IMR-90 (cell line): ENCODE results near the gene TMEM25. TPM values are rescaled to one million over a fixed set of nuclear protein-coding genes. Genes with fewer than 3 reads are reported as not detected.

Experiments used
- ATAC-seq: fragments of 200-7000 bp; cut with Tn5 transposase; 2 replicates; pipeline ENCODE4 v1.9.1; 2020; ENCODE audit warnings: low read depth, mild to moderate bottlenecking, moderate library complexity
- BruUV-seq: library from RNA; stranded (reverse); fragments of 400-500 nt; replicated peaks from 2 replicates; lab custom pipeline; 2021; lab: Mats Ljungman, UMichigan
- CTCF ChIA-PET: fragments of 300-600 bp; formaldehyde crosslinking; extraction: SDS; loops from one replicate; lab custom pipeline; 2021; ENCODE audit warnings: antibody characterized with exemption; lab: Yijun Ruan, JAX
- POLR2A ChIA-PET: fragments of 300-600 bp; sonication (Branson Sonifier 250); formaldehyde crosslinking; loops from one replicate; lab custom pipeline; 2022; ENCODE audit warnings: antibody characterized with exemption; ENCODE audit not compliant: unreplicated experiment; lab: Charles Lee
- DNase-seq: peaks from one replicate; pipeline ENCODE4 v3.0.0; 2013
- H2AFZ ChIP-seq: replicated peaks from 2 replicates; pipeline ENCODE3; 2013; ENCODE audit warnings: low read length, mild to moderate bottlenecking; ENCODE audit not compliant: poor library complexity
- H2AK5ac ChIP-seq: 2 replicates; pipeline ENCODE4 v1.6.1; 2013; ENCODE audit warnings: low read depth, low read length, inconsistent platforms
- H2AK9ac ChIP-seq: replicated peaks from 2 replicates; pipeline ENCODE3; 2013; ENCODE audit warnings: mild to moderate bottlenecking, low read depth, low read length, moderate library complexity; ENCODE audit not compliant: poor library complexity
- H2BK120ac ChIP-seq: 2 replicates; pipeline ENCODE4 v1.6.1; 2013; ENCODE audit warnings: low read depth, low read length, inconsistent platforms
- H2BK15ac ChIP-seq: 3 replicates; pipeline ENCODE4 v1.6.1; 2013; ENCODE audit warnings: low read depth, low read length, inconsistent platforms
- H2BK20ac ChIP-seq: 2 replicates; pipeline ENCODE4 v1.6.1; 2013; ENCODE audit warnings: low read depth, mild to moderate bottlenecking, inconsistent platforms, low read length, moderate library complexity
- H2BK5ac ChIP-seq: 2 replicates; pipeline ENCODE4 v1.6.1; 2013; ENCODE audit warnings: mild to moderate bottlenecking, low read depth, low read length, inconsistent platforms; ENCODE audit not compliant: poor library complexity, severe bottlenecking
- H3K14ac ChIP-seq: replicated peaks from 2 replicates; pipeline ENCODE4 v1.6.1; 2013; ENCODE audit warnings: low read depth, low read length, inconsistent platforms
- H3K18ac ChIP-seq: 2 replicates; pipeline ENCODE4 v1.6.1; 2013; ENCODE audit warnings: low read depth, low read length, control low read depth
- H3K23ac ChIP-seq: 2 replicates; pipeline ENCODE4 v1.6.1; 2013; ENCODE audit warnings: low read depth, low read length, inconsistent platforms
- H3K27ac ChIP-seq: 2 replicates; pipeline ENCODE4 v1.5.1; 2013; ENCODE audit warnings: mild to moderate bottlenecking, control low read depth, low read length; ENCODE audit not compliant: insufficient read depth
- H3K27me3 ChIP-seq: 2 replicates; pipeline ENCODE4 v1.6.1; 2013; ENCODE audit warnings: low read length; ENCODE audit not compliant: control insufficient read depth, insufficient read depth
- H3K36me3 ChIP-seq: 2 replicates; pipeline ENCODE4 v1.6.1; 2013; ENCODE audit warnings: low read length, mixed read lengths; ENCODE audit not compliant: control insufficient read depth, insufficient read depth
- H3K4ac ChIP-seq: 2 replicates; pipeline ENCODE4 v1.6.1; 2013; ENCODE audit warnings: low read depth, low read length, inconsistent platforms
- H3K4me1 ChIP-seq: 2 replicates; pipeline ENCODE4 v1.6.1; 2013; ENCODE audit warnings: low read length, mixed read lengths; ENCODE audit not compliant: control insufficient read depth, insufficient read depth
- H3K4me2 ChIP-seq: 2 replicates; pipeline ENCODE4 v1.6.1; 2013; ENCODE audit warnings: low read depth, mild to moderate bottlenecking, control low read depth, low read length, moderate library complexity
- H3K4me3 ChIP-seq: 2 replicates; pipeline ENCODE4 v1.5.1; 2013; ENCODE audit warnings: low read depth, mild to moderate bottlenecking, control low read depth, low read length, moderate library complexity; ENCODE audit not compliant: insufficient read depth
- H3K56ac ChIP-seq: 2 replicates; pipeline ENCODE4 v1.6.1; 2013; ENCODE audit warnings: low read length, inconsistent platforms; ENCODE audit not compliant: insufficient read depth; ENCODE audit errors: extremely low read depth
- H3K79me1 ChIP-seq, 2 experiments: 2 replicates each; pipeline ENCODE4 v1.6.1; 2013; ENCODE audit warnings: low read length in 2 of 2, inconsistent platforms in 1 of 2, low read depth in 1 of 2
- H3K9ac ChIP-seq: 2 replicates; pipeline ENCODE4 v1.6.1; 2013; ENCODE audit warnings: low read depth, low read length, control low read depth
- H3K9me1 ChIP-seq: 2 replicates; pipeline ENCODE4 v1.6.1; 2013; ENCODE audit warnings: low read length, inconsistent platforms; ENCODE audit not compliant: insufficient read depth
- H3K9me3 ChIP-seq: 2 replicates; pipeline ENCODE4 v1.6.1; 2013; ENCODE audit warnings: low read length; ENCODE audit not compliant: control insufficient read depth, insufficient read depth
- H4K20me1 ChIP-seq: 2 replicates; pipeline ENCODE4 v1.6.1; 2013; ENCODE audit warnings: low read length, inconsistent platforms; ENCODE audit not compliant: insufficient read depth
- H4K5ac ChIP-seq: 2 replicates; pipeline ENCODE4 v1.6.1; 2013; ENCODE audit warnings: mild to moderate bottlenecking, low read depth, low read length, control low read depth
- H4K8ac ChIP-seq, 2 experiments: 2 replicates each; pipeline ENCODE4 v1.6.1; 2013; ENCODE audit warnings: low read depth in 2 of 2, low read length in 2 of 2, control low read depth in 1 of 2, inconsistent platforms in 1 of 2
- H4K91ac ChIP-seq: 2 replicates; pipeline ENCODE4 v1.6.1; 2013; ENCODE audit warnings: low read depth, low read length, inconsistent platforms; ENCODE audit not compliant: insufficient read depth
- BHLHE40 ChIP-seq: fragments of 150-350 bp; IDR thresholded peaks from 2 replicates; pipeline ENCODE4 v1.6.1; 2016; ENCODE audit warnings: mild to moderate bottlenecking, low read depth, low read length
- CTCF ChIP-seq: conservative IDR thresholded peaks from 2 replicates; pipeline ENCODE4 v1.5.1; 2012; ENCODE audit warnings: mild to moderate bottlenecking, low read depth, low read length, improper control_type of control experiment
- MXI1 ChIP-seq: IDR thresholded peaks from 2 replicates; pipeline ENCODE4 v1.6.1; 2012; ENCODE audit warnings: low read depth, mild to moderate bottlenecking, low read length, moderate library complexity, borderline replicate concordance
- NFE2L2 ChIP-seq: fragments of 150-350 bp; IDR thresholded peaks from 2 replicates; pipeline ENCODE4 v1.6.1; 2016; ENCODE audit warnings: low read depth, mild to moderate bottlenecking, low read length
- POLR2A ChIP-seq: IDR thresholded peaks from 2 replicates; pipeline ENCODE4 v1.6.1; 2012; ENCODE audit warnings: mild to moderate bottlenecking, low read depth, low read length
- RAD21 ChIP-seq: IDR thresholded peaks from 2 replicates; pipeline ENCODE4 v1.6.1; 2012; ENCODE audit warnings: low read length, improper control_type of control experiment
- RCOR1 ChIP-seq: IDR thresholded peaks from 2 replicates; pipeline ENCODE4 v1.6.1; 2012; ENCODE audit warnings: mild to moderate bottlenecking, low read length, improper control_type of control experiment; ENCODE audit not compliant: insufficient replicate concordance
- USF2 ChIP-seq: fragments of 150-350 bp; IDR thresholded peaks from 2 replicates; pipeline ENCODE4 v1.6.1; 2017; ENCODE audit warnings: mild to moderate bottlenecking, antibody characterized with exemption, low read length, low read depth
- WGBS, 2 experiments: methylation state at CpG; one replicate each; pipeline versions ENCODE4 v1.1.5 to v1.1.7; 2013; ENCODE audit warnings: missing lambda C conversion rate in 2 of 2; ENCODE audit not compliant: insufficient read length in 1 of 2; ENCODE audit errors: extremely low coverage in 2 of 2; 5-methylcytosine and 5-hydroxymethylcytosine counted together
- dilution Hi-C: fragments of 300-500 bp; cut with HindIII; formaldehyde crosslinking; loops from one replicate; pipeline ENCODE4 v1.14.3; 2018; ENCODE audit warnings: low sequenced_read_pairs; ENCODE audit not compliant: unreplicated experiment
- in situ Hi-C: fragments of 300-500 bp; cut with MboI; formaldehyde crosslinking; loops from 3 replicates; pipeline ENCODE4 v1.14.3; 2019; ENCODE audit warnings: low sequenced_read_pairs, inconsistent platforms, mixed read lengths
- intact Hi-C: fragments of 100-400 bp; cut with micrococcal nuclease; formaldehyde crosslinking; loops from 2 replicates; pipeline ENCODE4 v1.10.0; 2022
- polyA plus RNA-seq, 3 experiments: library from polyadenylated mRNA; depleted of rRNA; stranded (reverse); fragments of >200 nt; gene quantifications; 2 replicates each; pipeline ENCODE4 v1.2.3, GENCODE V29; 2012; ENCODE audit warnings: low replicate concordance in 1 of 3
- total RNA-seq: library from RNA; depleted of rRNA; stranded (reverse); fragments of >200 nt; gene quantifications from 2 replicates; pipeline ENCODE4 v1.2.3, GENCODE V29; 2012

The TMEM25 gene
- total and polyA plus RNA-seq, 2 of the 4 experiments (the other 2 are of a cell fraction) = 14.0 to 37.1 TPM

GRCh38 chr11:118532091-118532490 lies 1.1 kb downstream of the TMEM25 start:
- dilution Hi-C loops (no loop called here), in situ Hi-C loops (no loop called here), intact Hi-C loops (no loop called here)
- WGBS, 2 experiments = 88% methylated on average over 6 of the region's 10 CpGs; no CpG with 5 or more reads in 1 of the 2 experiments
- 0 out of 2 replicates have a peak overlapping the region, but pooled peaks have one; percentile 25 for H3K23ac ChIP-seq
- H4K5ac ChIP-seq = no peak overlapping the region
- TF ChIP-seq USF2 (no peak), NFE2L2 (no peak), RCOR1 (no peak), CTCF (no peak), POLR2A (no peak), BHLHE40 (no peak), MXI1 (no peak), RAD21 (no peak)
- POLR2A ChIA-PET = interaction anchor here (1.0 kb wide), 1 partner anchor 41 kb away, joined by 3 read pairs; no protein-coding TSS in a partner anchor
- no peak overlapping the region for H2BK15ac ChIP-seq
- H3K9me3 ChIP-seq = no peaks in the 10 kb centered on the region
- H3K9ac ChIP-seq = no peak overlapping the region
- no peaks in the 10 kb centered on the region for H4K20me1 ChIP-seq
- H2BK5ac ChIP-seq = no peak overlapping the region
- peak overlapping the region; percentile 100; the same call in 1 of the 2 replicates for H3K4me2 ChIP-seq
- H3K56ac ChIP-seq = no peak overlapping the region
- H2BK120ac ChIP-seq = no peak overlapping the region
- no peaks in the 10 kb centered on the region for H3K27me3 ChIP-seq
- DNase-seq (no peak), ATAC-seq (no peak)
- no peak overlapping the region for H2BK20ac ChIP-seq
- H3K18ac ChIP-seq = no peak overlapping the region
- H4K91ac ChIP-seq = no peak overlapping the region
- no peaks in the 10 kb centered on the region; the same call in 1 of the 2 replicates for H3K9me1 ChIP-seq
- peak overlapping the region in 1 of 2 experiments; percentile 83; a peak in 2 of 4 replicates for H4K8ac ChIP-seq
- H3K79me1 ChIP-seq = peaks cover 0 to 24% of the 10 kb centered on the region in 2 experiments; a peak in 3 of 4 replicates
- H2AK9ac ChIP-seq = peak overlapping the region; percentile 28
- peak overlapping the region; percentile 98 for H2AFZ ChIP-seq
- no peak overlapping the region for H3K14ac ChIP-seq
- peaks cover 3% of the 10 kb centered on the region for H3K36me3 ChIP-seq
- peak overlapping the region; percentile 53; the same call in 1 of the 2 replicates for H2AK5ac ChIP-seq
- H3K27ac ChIP-seq = no peak overlapping the region
- peak overlapping the region; percentile 68; the same call in 1 of the 2 replicates for H3K4ac ChIP-seq
- peaks cover 1% of the 10 kb centered on the region; the same call in 1 of the 2 replicates for H3K4me1 ChIP-seq
- no TSS peak for BruUV-seq
- H3K4me3 ChIP-seq = peak overlapping the region; percentile 92; the same call in 1 of the 2 replicates
- CTCF ChIA-PET = no interaction called here
